Thymus (tissue), 11 donors: ENCODE data around the gene YWHAG. TPM values are rescaled to one million over a fixed set of nuclear protein-coding genes. Genes with fewer than 3 reads are reported as not detected.
A peak's percentile ranks its signal among the peaks of the same experiment; 100 is the strongest.
"Not testable (repeated sequence)": the region's sequence is repeated elsewhere in the genome, so short reads cannot be mapped to it uniquely, and the experiment has no call there.

Source experiments
- DNase-seq, 9 donors: peaks; one replicate each; pipeline ENCODE4 v3.0.0-alpha.2; 2013; ENCODE audit warnings: low spot score in 9 of 9, low read depth in 6 of 9, missing footprints in 1 of 9
- H3K27ac ChIP-seq, 2 donors: one replicate each; pipeline ENCODE4 v1.5.1; 2013; ENCODE audit warnings: control low read depth in 1 of 2, low read depth in 1 of 2, low read length in 1 of 2, mild to moderate bottlenecking in 1 of 2, moderate library complexity in 1 of 2
- H3K27me3 ChIP-seq, 2 donors: one replicate each; pipeline ENCODE4 v1.5.1; 2013; ENCODE audit warnings: low read length in 1 of 2; ENCODE audit not compliant: control insufficient read depth in 2 of 2, insufficient read depth in 1 of 2
- H3K36me3 ChIP-seq, 2 donors: one replicate each; pipeline ENCODE4 v1.5.1; 2013; ENCODE audit warnings: low read length in 1 of 2, mild to moderate bottlenecking in 1 of 2, moderate library complexity in 1 of 2; ENCODE audit not compliant: control insufficient read depth in 2 of 2, insufficient read depth in 2 of 2
- H3K4me1 ChIP-seq, 2 donors: one replicate each; pipeline ENCODE4 v1.5.1; 2013; ENCODE audit warnings: low read length in 2 of 2; ENCODE audit not compliant: control insufficient read depth in 2 of 2, insufficient read depth in 2 of 2
- H3K4me3 ChIP-seq, 2 donors: one replicate each; pipeline ENCODE4 v1.5.1; 2013; ENCODE audit warnings: low read length in 2 of 2, control low read depth in 1 of 2, mild to moderate bottlenecking in 1 of 2
- H3K9me3 ChIP-seq, 2 donors: one replicate each; pipeline ENCODE4 v1.5.1; 2013; ENCODE audit warnings: low read length in 1 of 2, mild to moderate bottlenecking in 1 of 2; ENCODE audit not compliant: control insufficient read depth in 2 of 2, insufficient read depth in 1 of 2
- WGBS: extraction: QIAGEN DNeasy Blood & Tissue Kit; methylation state at CpG from one replicate; pipeline ENCODE4 v1.1.7; 2013; 5-methylcytosine and 5-hydroxymethylcytosine counted together
- polyA plus RNA-seq: library from polyadenylated mRNA; stranded (reverse); fragments of 200-250 nt; gene quantifications from one replicate; pipeline ENCODE4 v1.2.3, GENCODE V29; 2013
- total RNA-seq: library from RNA; stranded (reverse); fragments of 120-200 nt; gene quantifications from one replicate; pipeline ENCODE4 v1.2.4, GENCODE V29; 2013
- donor health status: healthy.

Gene YWHAG
- total and polyA plus RNA-seq, 2 donors: 16.0 to 47.1 TPM

DNA sequence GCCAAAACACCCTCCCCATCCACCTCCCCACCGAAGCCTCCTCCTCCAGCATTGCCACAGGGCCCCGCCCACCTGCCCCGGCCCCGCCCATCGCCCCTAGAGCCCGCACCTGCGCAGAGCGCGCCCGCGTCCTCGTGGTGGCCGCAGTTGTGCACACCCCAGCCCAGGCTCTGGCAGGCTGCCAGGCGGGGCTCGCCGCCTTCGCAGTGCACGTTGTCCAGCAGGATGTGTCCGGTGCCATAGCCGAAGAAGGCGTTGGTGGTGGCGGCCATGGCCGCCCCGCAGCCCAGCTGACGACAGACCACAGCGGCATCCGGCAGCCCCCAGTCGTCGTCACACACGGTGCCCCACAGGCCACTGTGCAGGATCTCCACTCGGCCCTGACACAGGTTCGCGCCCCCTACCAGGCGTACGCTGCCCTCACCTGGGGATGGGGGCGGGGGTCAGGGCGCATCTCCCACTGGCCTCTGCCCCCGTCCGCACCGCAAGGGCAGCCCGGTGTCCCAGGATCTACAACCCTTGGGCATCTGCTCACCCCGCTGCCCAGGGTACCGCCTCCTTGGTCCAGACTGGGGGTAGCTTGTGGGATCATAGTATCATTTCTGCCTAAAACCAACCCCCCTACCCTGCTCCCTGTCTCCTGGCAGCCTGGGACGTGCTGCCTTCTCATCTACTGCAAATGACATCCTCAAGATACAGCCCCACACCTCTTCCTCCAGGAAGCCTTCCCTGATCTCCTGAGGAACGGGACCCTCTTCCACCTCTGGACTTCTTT lies 38.8 kb upstream of the YWHAG start:
- Histone ChIP-seq H3K27ac (no peak overlapping the region), H3K4me1 (peaks cover 11 to 18% of the 10 kb centered on the region in 2 donors), H3K9me3 (peaks cover 0 to 4% of the 10 kb centered on the region in 2 donors), H3K27me3 (peaks cover 0 to 12% of the 10 kb centered on the region in 2 donors), H3K4me3 (peak overlapping the region; percentile 40 to 49), H3K36me3 (no peaks in the 10 kb centered on the region)
- peak in 8 of 9 donors; percentile 54 to 82 (median 64) for DNase-seq
- 19% methylated on average over 45 of the region's 45 CpGs for WGBS

GRCh38 chr7:76396864-76397263 lies 38.1 kb upstream of the YWHAG start:
- Histone ChIP-seq H3K27ac (no peak overlapping the region), H3K27me3 (peaks cover 0 to 12% of the 10 kb centered on the region in 2 donors), H3K4me1 (peaks cover 14 to 21% of the 10 kb centered on the region in 2 donors), H3K4me3 (no peak overlapping the region), H3K36me3 (no peaks in the 10 kb centered on the region), H3K9me3 (peaks cover 0 to 4% of the 10 kb centered on the region in 2 donors)
- 89% methylated on average over 8 of the region's 8 CpGs for WGBS
- DNase-seq: no peak

DNA sequence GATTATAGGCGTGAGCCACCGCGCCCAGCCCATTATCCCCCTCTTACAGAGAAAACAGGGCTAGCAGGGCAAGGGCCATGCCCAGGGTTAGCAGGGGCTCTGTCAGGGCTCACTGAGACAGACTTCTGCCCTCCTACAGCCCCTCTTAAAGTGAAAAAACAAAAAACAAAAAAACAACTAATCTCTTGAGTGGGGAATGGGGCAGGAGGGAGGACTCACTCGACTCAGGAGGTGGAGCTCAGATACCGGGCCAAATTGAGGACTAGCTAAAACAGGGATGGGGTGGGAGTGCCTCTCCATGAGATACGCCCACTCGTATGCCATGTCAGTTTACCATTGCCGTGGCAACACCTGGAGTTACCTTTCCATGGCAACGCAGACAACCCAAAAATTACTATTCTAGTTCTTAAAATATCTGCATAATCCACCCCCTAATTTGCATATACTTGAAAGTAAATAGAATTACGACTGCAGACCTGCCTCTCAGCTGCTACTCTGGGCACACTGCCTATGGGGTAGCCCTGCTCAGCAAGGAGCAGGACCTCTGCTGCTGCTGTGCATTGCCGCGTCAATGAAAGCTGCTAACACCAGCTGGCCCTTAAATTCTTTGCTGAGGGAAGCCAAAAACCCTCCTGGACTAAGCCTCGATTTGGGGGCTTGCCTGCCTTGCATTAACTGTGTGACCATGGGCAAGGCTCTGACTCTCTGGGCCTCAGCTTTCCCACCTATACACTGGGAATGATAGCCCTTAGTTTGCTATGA lies 37.4 kb upstream of the YWHAG start:
- Histone ChIP-seq H3K27ac (no peak overlapping the region), H3K4me1 (peaks cover 14 to 21% of the 10 kb centered on the region in 2 donors), H3K9me3 (peaks cover 0 to 4% of the 10 kb centered on the region in 2 donors), H3K36me3 (no peaks in the 10 kb centered on the region), H3K4me3 (no peak overlapping the region), H3K27me3 (peaks cover 0 to 12% of the 10 kb centered on the region in 2 donors)
- DNase-seq: no peak
- 93% methylated on average over 13 of the region's 13 CpGs for WGBS

- H3K27me3 ChIP-seq: peaks cover 0 to 12% of the 10 kb centered on the region in 2 donors
- not testable (repeated sequence) for H3K9me3 ChIP-seq, H3K4me3 ChIP-seq, H3K27ac ChIP-seq, DNase-seq, H3K36me3 ChIP-seq
- peaks cover 14 to 21% of the 10 kb centered on the region in 2 donors for H3K4me1 ChIP-seq
- 98% methylated on average over 11 of the region's 11 CpGs for WGBS
Measured at GRCh38 chr7:76395605-76395964, 36.8 kb upstream of the YWHAG start.

DNA sequence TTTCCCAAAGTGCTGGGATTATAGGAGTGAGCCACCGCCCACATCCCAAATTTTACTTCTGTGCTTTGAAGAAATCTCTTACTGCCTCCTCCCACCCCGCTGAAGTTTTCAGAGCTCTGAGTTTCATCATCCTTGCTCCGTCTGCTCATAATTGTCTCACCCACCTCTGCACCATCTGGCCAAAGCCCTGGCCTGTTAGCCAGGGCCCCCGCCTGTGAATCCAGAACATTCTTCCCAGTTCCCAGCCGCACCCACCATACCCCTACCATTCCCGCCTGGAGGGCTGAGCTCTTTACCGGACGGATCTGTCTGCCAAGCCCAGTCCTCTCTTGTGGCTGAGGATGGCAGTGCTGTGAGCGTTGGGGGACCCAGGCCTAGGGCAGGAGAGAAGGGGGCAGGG lies 36.2 kb upstream of the YWHAG start:
- Histone ChIP-seq H3K9me3 (peaks cover 0 to 4% of the 10 kb centered on the region in 2 donors), H3K36me3 (no peaks in the 10 kb centered on the region), H3K27ac (no peak overlapping the region), H3K4me3 (no peak overlapping the region), H3K27me3 (peaks cover 0 to 12% of the 10 kb centered on the region in 2 donors), H3K4me1 (peaks cover 14 to 21% of the 10 kb centered on the region in 2 donors)
- WGBS: 93% methylated on average over 9 of the region's 9 CpGs
- DNase-seq: no peak

- WGBS: 4% methylated on average over 99 of the region's 99 CpGs
- Histone ChIP-seq H3K36me3 (no peaks in the 10 kb centered on the region), H3K27me3 (peaks cover 0 to 12% of the 10 kb centered on the region in 2 donors), H3K4me3 (peak overlapping the region; percentile 63 to 81), H3K4me1 (peaks cover 14 to 21% of the 10 kb centered on the region in 2 donors), H3K27ac (peak overlapping the region; percentile 77 to 78), H3K9me3 (peaks cover 0 to 4% of the 10 kb centered on the region in 2 donors)
- peak; percentile 67 to 94 (median 84) for DNase-seq
Measured at GRCh38 chr7:76393116-76394031, 34.6 kb upstream of the YWHAG start.

DNA sequence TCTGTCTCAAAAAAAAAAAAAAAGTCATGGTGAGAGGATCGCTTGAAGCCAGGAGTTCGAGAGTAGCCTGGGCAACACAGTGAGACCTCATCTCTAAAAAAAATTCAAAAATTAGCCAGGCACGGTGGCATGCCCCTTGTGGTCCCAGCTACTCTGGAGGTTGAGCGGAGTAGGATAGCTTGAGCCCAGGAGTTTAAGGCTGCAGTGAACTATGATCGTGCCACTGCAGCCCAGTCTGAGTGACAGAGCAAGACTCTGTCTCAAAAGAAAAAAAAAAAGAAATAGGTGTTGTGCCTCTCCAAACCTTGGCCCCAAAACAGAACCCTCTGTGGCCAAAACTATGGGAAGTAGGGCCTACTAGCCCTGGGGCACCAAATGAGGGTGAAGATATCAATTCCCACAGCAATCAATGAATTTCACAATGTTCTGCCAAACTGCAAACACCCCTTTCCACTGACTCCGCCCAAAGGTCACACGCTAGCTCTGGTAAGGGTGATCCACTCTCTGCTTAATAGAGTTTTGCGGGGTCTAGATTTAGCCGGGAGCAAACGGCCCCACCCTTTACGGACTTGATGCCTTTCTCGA lies 33.8 kb upstream of the YWHAG start:
- H3K4me3 ChIP-seq: peak overlapping the region; percentile 63 to 81
- WGBS: 38% methylated on average over 12 of the region's 12 CpGs
- H3K9me3 ChIP-seq: peaks cover 0 to 2% of the 10 kb centered on the region in 2 donors
- peak in 1 of 9 donors; percentile 51 for DNase-seq
- peaks cover 0 to 8% of the 10 kb centered on the region in 2 donors for H3K27me3 ChIP-seq
- peaks cover 11 to 17% of the 10 kb centered on the region in 2 donors for H3K4me1 ChIP-seq
- peak overlapping the region; percentile 77 to 78 for H3K27ac ChIP-seq
- no peaks in the 10 kb centered on the region for H3K36me3 ChIP-seq

GRCh38 chr7:76390092-76390491 lies 31.3 kb upstream of the YWHAG start:
- H3K27ac ChIP-seq: no peak overlapping the region
- H3K27me3 ChIP-seq: peaks cover 0 to 6% of the 10 kb centered on the region in 2 donors
- H3K4me3 ChIP-seq: no peak overlapping the region
- H3K36me3 ChIP-seq: no peaks in the 10 kb centered on the region
- H3K4me1 ChIP-seq: peaks cover 6 to 10% of the 10 kb centered on the region in 2 donors
- WGBS: 97% methylated on average over 13 of the region's 13 CpGs
- H3K9me3 ChIP-seq: no peaks in the 10 kb centered on the region
- no peak for DNase-seq
